Mammary epithelial cell (primary cell): ENCODE results near the gene CAPG.

Experiments used
- EZH2 ChIP-seq: IDR thresholded peaks from 2 replicates; pipeline ENCODE4 v1.6.1; 2012; ENCODE audit warnings: low read length, inconsistent platforms, borderline replicate concordance
- TF ChIP-seq, protein P1 (sequence below), 2 donors: IDR thresholded peaks in 1 of 2; conservative IDR thresholded peaks in 1 of 2; 2 replicates each; pipeline ENCODE4 v1.5.1; 2011 to 2012; ENCODE audit warnings: inconsistent platforms in 2 of 2, low read length in 2 of 2, mild to moderate bottlenecking in 2 of 2, control low read depth in 1 of 2, low read depth in 1 of 2; ENCODE audit not compliant: insufficient read depth in 1 of 2; ENCODE audit errors: extremely low read depth in 1 of 2

GRCh38 chr2:85429924-85430289 lies 19.7 kb upstream of the CAPG start:
- TF ChIP-seq, protein P1, sequence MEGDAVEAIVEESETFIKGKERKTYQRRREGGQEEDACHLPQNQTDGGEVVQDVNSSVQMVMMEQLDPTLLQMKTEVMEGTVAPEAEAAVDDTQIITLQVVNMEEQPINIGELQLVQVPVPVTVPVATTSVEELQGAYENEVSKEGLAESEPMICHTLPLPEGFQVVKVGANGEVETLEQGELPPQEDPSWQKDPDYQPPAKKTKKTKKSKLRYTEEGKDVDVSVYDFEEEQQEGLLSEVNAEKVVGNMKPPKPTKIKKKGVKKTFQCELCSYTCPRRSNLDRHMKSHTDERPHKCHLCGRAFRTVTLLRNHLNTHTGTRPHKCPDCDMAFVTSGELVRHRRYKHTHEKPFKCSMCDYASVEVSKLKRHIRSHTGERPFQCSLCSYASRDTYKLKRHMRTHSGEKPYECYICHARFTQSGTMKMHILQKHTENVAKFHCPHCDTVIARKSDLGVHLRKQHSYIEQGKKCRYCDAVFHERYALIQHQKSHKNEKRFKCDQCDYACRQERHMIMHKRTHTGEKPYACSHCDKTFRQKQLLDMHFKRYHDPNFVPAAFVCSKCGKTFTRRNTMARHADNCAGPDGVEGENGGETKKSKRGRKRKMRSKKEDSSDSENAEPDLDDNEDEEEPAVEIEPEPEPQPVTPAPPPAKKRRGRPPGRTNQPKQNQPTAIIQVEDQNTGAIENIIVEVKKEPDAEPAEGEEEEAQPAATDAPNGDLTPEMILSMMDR (conservative IDR thresholded peaks at IDR 0.05 in 1 of 2, IDR thresholded peaks at IDR 0.05 in 1 of 2; ENCODE audit: extremely low read depth in 1 of 2, insufficient read depth in 1 of 2, low read depth in 1 of 2, low read length in 2 of 2) = no peak
- no peak for TF ChIP-seq EZH2
